ENCODE data around the gene ZNF619.
"Not testable (repeated sequence)": the region's sequence is repeated elsewhere in the genome, so short reads cannot be mapped to it uniquely, and the experiment has no call there.

Gene ZNF619

GRCh38 chr3:40476478-40477470, at the start of gene ZNF619:
Gene ZNF619 (plus strand): TSS chr3:40477122. CDS start chr3:40477980, 858 bp downstream.
- DNase-seq, result peak; percentile 23

GRCh38 chr3:40432793-40433192, 44.1 kb upstream of the ZNF619 start:
- DNase-seq, result no peak

- no peak for DNase-seq
Observed at GRCh38 chr3:40437889-40438288, 39.0 kb upstream of the ZNF619 start.

GRCh38 chr3:40445062-40445461, 31.9 kb upstream of the ZNF619 start:
- no peak for DNase-seq

GRCh38 chr3:40445880-40446279, 31.0 kb upstream of the ZNF619 start:
- DNase-seq, result no peak

- no peak for DNase-seq
Observed at GRCh38 chr3:40450438-40450837, 26.5 kb upstream of the ZNF619 start.

GRCh38 chr3:40451551-40451950, 25.4 kb upstream of the ZNF619 start:
- DNase-seq, result no peak

GRCh38 chr3:40452057-40452456, 24.9 kb upstream of the ZNF619 start:
- DNase-seq, result no peak

GRCh38 chr3:40452562-40452875, 24.4 kb upstream of the ZNF619 start:
- no peak for DNase-seq

- DNase-seq, result peak; percentile 95
Observed at GRCh38 chr3:40452876-40453730, 23.8 kb upstream of the ZNF619 start.

- no peak for DNase-seq
Observed at GRCh38 chr3:40453933-40454332, 23.0 kb upstream of the ZNF619 start.

GRCh38 chr3:40455328-40455727, 21.6 kb upstream of the ZNF619 start:
- no peak for DNase-seq

GRCh38 chr3:40456279-40456939, 20.5 kb upstream of the ZNF619 start:
- no peak for DNase-seq

GRCh38 chr3:40456940-40457823, 19.7 kb upstream of the ZNF619 start, which contains the start of gene RPL14:
Gene RPL14 (plus strand): TSS chr3:40457339. CDS start chr3:40457472, 133 bp downstream.
- peak; percentile 64 for DNase-seq

- no peak for DNase-seq
Observed at GRCh38 chr3:40458473-40458872, 18.4 kb upstream of the ZNF619 start.

GRCh38 chr3:40460481-40460880, 16.4 kb upstream of the ZNF619 start:
- not testable (repeated sequence) for DNase-seq

GRCh38 chr3:40461161-40461560, 15.8 kb upstream of the ZNF619 start:
- no peak for DNase-seq

GRCh38 chr3:40462838-40463237, 14.1 kb upstream of the ZNF619 start:
- DNase-seq, result not testable (repeated sequence)

GRCh38 chr3:40463579-40463978, 13.3 kb upstream of the ZNF619 start:
- DNase-seq, result no peak

GRCh38 chr3:40464339-40465110, 12.4 kb upstream of the ZNF619 start:
- DNase-seq, result no peak

GRCh38 chr3:40465111-40465407, 11.9 kb upstream of the ZNF619 start:
- DNase-seq, result no peak
